Activated CD4-positive, alpha-beta T cell treated with anti-CD3 and anti-CD28 coated beads for 4 hours (primary cell): ENCODE measurements around the gene MAGEB2.
"Not testable (repeated sequence)": the region's sequence is repeated elsewhere in the genome, so short reads cannot be mapped to it uniquely, and the experiment has no call there.

Experiments used
- DNase-seq, 2 donors: peaks; one replicate each; pipeline ENCODE4 v3.0.0-alpha.2; 2020

Gene MAGEB2

DNA sequence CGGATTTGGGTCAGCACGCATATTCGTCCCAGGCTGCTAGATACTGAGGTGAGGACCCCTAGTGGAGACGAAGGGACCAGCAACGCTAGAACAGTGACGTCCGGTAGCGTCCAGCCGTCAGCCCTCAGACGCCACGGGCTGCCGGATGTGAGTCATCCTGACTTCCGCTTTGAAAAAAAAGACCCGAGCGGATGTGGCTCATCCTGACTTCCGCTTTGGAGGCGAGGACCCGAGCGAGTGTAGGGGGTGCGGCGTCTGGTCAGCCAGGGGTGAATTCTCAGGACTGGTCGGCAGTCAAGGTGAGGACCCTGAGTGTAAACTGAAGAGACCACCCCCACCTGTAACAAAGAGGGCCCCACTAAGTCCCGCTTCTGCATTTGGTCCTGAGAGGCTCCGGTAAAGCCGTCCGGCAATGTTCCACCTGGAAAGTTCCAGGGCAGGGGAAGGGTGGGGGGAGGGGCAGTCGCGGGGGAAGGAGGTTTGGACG, at the start of gene MAGEB2:
MAGEB2 (plus strand) TSS at position 207 of the 487 bp plus-strand sequence. CDS start 3,018 bp downstream, outside the sequence.
- no peak for DNase-seq

DNA sequence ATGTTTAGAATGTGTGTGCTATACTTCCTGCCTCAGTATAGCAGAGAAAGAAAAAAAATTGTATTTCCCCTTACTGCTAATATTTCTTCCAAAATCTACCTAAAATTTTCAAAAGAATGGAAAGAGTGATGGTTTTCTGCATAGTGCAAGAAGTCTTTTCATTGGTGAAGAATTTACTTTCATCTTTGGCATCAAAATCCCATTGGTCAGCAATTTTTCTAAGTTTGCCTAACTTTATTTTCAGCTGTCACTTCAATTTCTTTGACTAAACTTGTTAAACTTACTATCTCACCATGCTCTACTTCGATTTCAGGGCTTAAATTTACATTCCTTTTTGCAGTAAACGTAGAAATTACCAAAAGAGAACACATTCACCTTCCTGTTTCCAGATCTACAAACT, 44.5 kb upstream of the MAGEB2 start:
- no peak for DNase-seq

- no peak for DNase-seq
Measured at GRCh38 chrX:30181353-30181752, 34.0 kb upstream of the MAGEB2 start.

DNA sequence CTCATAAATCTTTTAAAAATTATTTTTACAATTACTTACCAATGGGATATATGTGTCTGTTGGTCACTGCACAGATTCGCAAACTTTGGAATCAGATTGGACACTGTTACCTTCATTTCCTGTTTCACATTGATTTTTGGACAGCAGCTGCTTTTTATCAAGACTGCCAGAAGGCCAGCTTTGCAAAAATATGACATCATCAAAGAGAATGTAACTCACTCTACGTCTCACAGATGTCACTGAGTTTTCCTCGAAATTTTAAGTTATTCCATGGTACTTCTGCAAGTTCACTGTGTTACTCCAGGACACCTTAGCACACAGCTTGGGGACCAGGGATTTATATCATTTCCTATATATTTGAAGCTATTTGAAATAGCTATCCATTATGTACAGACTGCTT, 31.8 kb upstream of the MAGEB2 start:
- no peak for DNase-seq

- DNase-seq, result no peak
Measured at GRCh38 chrX:30190426-30190825, 24.9 kb upstream of the MAGEB2 start.

- not testable (repeated sequence) for DNase-seq
Measured at GRCh38 chrX:30193910-30194309, 21.5 kb upstream of the MAGEB2 start.

DNA sequence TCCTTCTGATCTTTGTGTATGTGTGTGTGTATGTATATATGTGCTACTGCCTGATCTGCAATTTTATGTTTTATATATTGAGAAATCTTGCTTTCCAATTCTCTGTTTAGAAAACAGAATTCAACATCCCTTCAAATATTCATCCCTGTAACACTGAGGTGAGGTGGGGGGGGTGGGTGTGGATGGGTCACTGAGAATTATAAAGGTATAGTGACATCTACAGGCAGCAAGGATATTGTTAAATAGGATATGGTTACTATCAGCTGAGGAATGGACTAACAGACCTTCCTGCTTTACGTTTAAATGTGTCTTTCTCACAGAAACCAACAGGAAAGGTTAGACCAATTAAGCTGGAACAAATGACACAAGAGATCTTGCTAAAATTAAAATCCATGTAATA, 19.0 kb upstream of the MAGEB2 start:
- no peak for DNase-seq

DNA sequence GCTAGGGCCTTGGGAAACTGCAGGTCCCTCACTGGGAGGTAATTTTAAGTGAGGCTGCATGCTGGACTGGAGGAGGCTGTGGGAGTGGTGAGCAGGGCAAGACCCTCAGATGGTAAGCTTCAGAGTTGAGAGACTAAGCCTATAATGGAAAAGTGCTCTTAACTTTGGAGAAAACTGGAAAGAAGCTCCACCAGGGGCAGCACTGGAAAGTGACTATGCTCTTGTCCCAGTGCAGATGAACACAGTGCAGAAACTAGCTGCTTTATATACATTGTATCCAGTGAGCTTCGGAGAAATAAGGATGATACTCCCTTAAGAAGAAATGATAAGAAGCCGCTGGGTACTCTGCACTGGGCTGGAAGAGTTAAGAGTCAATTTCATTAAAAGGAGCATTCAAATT, 3.2 kb upstream of the MAGEB2 start:
- DNase-seq, result no peak

GRCh38 chrX:30217465-30217864, 2.1 kb downstream of the MAGEB2 start:
- no peak for DNase-seq

DNA sequence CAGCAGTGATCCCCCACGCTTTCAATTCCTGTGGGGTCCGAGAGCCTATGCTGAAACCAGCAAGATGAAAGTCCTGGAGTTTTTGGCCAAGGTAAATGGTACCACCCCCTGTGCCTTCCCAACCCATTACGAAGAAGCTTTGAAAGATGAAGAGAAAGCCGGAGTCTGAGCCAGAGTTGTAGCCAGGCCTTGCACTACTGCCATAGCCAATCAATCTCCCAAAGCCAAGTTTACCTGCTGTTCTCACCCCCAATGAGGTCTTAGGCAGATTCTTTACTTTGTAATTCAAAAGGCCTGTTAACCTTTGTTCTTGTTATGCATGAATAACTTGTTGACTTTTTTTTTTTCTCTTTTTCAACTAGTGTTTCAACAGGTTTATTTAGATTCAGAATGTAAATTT, 4.0 kb downstream of the MAGEB2 start:
- no peak for DNase-seq

DNA sequence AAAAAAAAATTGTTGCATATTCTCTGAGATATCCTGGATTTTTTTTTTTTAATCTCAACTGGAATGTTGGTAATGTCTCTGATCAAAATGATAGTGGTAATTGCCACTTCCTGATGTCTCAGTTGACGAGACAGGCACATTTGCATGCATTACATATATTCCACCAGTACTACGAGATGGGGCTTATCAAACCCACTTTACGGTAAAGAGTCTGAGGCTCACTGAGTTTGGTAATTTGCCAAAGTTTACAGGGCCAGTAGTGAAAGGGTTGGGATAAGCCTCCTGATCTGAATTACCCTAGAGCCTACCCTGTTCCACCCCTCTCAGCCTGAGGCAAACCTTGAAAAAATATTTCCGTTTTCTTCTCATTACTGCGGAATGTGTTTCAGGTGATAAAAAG, 5.3 kb downstream of the MAGEB2 start:
- DNase-seq, result no peak

- DNase-seq, result no peak
Measured at GRCh38 chrX:30224536-30224935, 9.2 kb downstream of the MAGEB2 start.

DNA sequence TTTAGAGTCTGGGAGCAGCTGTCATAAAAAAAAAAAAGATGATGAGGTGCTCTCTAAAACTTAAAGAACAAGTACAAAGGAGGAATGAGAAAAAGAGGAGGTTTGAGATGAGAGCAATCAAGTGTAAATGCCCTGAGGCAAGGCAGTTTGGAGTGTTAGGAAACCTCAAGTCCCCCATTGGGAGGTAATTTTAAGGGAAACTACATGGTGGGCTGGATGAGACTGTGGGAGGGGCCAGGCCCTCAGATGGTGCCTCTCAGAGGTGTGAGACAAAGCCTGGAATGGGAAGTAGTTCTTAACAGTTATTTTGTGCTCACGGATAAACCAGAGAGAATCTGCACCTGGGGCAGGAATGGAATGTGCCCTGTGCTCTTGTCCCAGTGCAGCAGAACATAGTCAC, 13.2 kb downstream of the MAGEB2 start:
- DNase-seq, result no peak

GRCh38 chrX:30230395-30230794, 15.0 kb downstream of the MAGEB2 start, which contains the start of gene MAGEB3:
Gene MAGEB3, plus strand, starts transcription at chrX:30230657. Its CDS starts 5,268 bp downstream, at chrX:30235925.
- DNase-seq, result no peak

DNA sequence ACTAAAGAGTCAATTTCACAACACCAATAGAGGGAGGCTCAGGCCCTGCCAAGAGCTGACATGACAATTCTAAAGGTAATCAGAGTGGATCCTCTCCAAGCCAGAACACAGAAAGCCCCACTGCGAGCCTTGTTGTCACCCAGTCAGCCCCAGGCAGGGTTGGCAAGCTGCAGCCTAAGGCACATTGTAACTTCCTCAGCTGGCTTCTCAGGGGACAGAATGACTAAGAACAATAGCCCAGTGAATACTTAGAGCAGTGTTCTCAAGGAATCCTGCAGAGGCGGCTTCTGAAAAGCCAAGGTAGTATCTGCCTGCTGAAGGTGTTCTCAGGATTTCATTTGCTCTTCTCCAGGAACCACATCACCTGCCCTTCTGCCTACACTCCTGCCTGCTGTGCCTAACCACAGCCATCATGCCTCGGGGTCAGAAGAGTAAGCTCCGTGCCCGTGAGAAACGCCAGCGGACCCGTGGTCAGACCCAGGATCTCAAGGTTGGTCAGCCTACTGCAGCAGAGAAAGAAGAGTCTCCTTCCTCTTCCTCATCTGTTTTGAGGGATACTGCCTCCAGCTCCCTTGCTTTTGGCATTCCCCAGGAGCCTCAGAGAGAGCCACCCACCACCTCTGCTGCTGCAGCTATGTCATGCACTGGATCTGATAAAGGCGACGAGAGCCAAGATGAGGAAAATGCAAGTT, 26.5 kb downstream of the MAGEB2 start, which contains the start of gene MAGEB4:
MAGEB4 (plus strand) TSS at position 277 of the 692 bp plus-strand sequence; CDS start at position 413, 136 bp downstream.
- DNase-seq, result no peak

DNA sequence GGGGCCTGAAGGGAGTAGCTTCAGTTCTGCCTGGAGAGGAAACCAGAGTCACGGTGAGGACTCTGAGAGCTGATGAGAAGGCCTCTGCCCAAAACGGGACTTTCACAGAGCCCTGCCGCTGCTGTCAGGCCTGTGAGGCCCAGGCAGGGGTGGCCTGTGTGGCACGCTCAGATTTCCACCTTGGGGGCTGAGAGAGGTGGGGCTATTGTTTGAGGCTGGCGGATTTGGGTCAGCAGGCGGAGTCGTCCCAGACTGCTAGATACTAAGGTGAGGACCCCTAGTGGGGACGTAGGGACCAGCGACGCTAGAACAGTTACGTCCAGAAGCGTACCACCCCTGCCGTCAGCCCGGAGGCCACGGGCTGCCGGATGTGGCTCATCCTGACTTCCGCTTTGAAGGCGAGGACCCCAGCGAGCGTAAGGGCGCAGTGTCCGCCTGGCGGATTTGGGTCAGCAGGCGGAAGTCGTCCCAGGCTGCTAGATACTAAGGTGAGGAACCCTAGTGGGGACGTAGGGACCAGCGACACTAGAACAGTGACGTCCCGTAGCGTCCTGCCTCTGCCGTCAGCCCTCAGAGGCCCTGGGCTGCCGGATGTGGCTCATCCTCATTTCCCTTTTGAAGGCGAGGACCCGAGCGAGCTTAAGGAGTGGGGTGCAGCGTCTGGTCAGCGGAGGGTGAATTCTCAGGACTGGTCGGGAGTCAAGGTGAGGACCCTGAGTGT, 31.6 kb downstream of the MAGEB2 start, which contains the start of gene MAGEB1:
MAGEB1 (plus strand) TSS at position 378 of the 721 bp plus-strand sequence. CDS start 3,348 bp downstream, outside the sequence.
- DNase-seq, result no peak

DNA sequence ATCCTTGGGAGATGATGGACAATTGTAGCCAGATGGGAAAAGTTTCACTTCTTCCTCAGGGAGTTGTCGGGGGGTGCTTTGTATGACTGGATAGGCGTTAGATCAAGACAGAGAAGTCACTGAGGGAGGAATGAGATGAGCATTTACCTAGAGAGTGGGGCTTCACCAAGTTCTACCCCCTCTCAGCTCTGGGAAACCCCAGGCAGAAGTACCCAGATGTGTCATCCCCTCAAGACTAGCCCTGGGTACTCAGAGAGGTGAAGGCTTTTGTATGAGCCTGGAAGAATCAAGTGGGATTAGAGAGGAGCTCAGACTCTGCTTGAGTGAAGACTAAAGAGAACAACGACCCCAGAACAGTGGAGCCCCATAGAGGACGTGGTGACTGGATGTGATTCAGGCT, 33.5 kb downstream of the MAGEB2 start:
- DNase-seq, result no peak

DNA sequence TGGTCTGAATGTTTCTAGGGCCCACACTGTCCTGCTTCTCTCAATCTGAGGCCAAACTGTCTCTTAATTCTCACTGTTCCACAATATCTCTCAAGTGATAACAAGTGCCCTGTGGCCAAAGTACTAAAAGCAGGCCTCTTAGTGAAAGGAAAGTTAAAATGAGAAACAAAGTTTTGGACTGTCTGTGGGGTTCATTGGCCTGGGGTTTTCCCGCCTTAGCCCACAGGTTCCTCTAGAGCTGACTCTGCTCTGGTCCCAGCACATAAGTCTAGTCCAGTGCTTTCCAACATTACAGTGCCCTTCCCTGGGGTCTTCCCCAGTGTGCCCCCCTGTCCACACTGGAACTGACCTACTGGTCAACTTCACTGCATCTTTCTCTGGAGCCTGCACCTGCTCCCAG, 37.9 kb downstream of the MAGEB2 start:
- no peak for DNase-seq

DNA sequence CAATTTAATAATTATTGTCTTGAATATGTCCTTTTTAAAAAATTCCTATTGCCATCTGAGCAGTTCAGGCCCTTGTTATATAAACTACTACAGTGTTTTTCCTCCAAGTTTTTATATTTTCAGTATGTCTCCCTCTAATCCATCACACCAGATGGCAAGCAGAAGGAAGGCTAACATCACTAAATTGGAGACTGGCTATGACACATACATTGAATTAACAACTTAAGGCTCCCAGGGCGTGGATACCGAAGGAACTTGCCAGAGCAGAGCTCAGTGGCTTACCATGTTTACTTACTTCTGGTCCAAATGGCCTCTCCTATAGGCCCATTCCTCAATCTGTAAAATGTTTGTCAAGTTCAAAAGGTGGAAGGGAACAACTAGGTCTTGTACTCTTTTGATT, 44.6 kb downstream of the MAGEB2 start:
- DNase-seq, result no peak

- no peak for DNase-seq
Measured at GRCh38 chrX:30261012-30261411, 45.6 kb downstream of the MAGEB2 start.

- no peak for DNase-seq
Measured at GRCh38 chrX:30262763-30263162, 47.4 kb downstream of the MAGEB2 start.
